GM18526 (cell line): ENCODE measurements around the gene SDC4.

Experiments used
- POLR2A ChIP-seq: IDR thresholded peaks from 3 replicates; pipeline ENCODE4 v1.6.1; 2011; ENCODE audit not compliant: insufficient read length; ENCODE audit errors: extremely low read depth

SDC4 gene

DNA sequence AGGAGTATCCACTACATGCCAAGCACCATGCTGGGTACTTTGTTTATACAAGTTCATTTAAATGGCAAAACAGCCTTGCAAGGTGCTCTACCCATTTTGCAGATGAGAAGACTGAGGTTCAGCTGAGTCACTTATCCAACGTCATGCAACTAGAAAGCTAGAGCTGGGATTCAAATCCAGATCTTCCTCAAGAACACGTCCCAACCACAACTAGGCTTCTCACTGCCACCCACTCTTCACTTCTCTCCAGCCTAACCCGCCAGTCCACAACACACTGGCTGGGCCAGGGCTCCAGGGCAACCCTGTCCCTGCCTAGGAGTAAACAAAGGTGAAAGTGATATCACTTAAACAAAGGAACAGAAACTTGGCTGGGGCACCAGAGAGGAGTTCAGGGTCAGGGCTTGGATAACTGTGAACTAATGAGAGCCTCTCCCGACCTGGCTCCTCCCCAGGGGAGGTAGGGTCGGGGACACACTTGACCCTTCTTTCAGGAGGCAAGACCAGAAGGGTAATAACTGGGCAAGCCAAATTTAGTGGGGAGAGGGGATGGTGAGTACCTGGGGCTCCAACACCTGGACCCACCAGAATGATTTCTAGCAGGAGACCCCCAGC is 7.9 kb downstream of the SDC4 start:
- no peak for TF ChIP-seq POLR2A

- no peak for TF ChIP-seq POLR2A
Observed at GRCh38 chr20:45339799-45340198, 8.4 kb downstream of the SDC4 start.

GRCh38 chr20:45339084-45339483 is 9.1 kb downstream of the SDC4 start:
- no peak for TF ChIP-seq POLR2A

DNA sequence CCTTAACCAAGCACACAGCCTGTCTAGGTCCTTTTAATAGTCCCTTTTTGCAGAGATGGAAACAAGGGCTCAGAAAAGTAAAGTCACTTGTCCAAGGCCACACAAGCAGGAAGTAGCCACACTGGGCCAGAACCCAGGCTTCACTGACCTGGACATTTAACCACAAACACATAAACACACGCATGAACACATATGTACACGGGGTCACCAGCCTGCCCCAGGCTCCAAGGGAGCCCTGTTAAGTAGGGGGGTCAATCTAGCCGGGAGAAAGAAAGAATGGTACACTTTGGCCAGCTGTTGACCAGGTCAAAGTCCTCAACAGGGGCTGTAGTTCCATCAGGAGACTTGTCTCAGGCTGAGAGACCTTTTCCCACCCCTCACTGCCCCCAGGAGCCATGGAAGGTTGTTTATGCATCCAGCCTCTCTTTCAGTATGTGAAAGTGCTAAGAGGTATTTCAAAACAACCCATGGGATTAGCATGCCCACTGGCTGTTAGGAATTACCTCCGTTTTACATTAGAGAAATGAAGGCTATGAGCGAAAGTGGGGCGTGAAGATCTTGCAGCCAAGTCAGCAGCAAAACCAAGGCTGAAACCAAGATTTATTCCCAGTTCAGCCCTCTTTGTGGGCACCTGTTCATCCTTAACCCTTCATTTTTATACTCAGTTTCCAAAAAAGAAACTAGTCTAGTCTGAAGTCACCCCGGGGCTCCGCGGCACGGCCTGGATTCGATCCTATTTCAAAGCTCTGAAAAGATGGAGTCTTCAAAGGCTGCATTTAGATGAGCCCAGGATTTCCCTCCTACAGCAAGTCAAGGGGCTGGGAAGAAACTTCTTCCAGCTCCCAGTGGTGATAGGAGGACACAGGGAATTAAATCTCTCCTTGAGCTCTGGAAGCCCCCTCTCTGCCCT is 9.8 kb downstream of the SDC4 start:
- TF ChIP-seq POLR2A = no peak

DNA sequence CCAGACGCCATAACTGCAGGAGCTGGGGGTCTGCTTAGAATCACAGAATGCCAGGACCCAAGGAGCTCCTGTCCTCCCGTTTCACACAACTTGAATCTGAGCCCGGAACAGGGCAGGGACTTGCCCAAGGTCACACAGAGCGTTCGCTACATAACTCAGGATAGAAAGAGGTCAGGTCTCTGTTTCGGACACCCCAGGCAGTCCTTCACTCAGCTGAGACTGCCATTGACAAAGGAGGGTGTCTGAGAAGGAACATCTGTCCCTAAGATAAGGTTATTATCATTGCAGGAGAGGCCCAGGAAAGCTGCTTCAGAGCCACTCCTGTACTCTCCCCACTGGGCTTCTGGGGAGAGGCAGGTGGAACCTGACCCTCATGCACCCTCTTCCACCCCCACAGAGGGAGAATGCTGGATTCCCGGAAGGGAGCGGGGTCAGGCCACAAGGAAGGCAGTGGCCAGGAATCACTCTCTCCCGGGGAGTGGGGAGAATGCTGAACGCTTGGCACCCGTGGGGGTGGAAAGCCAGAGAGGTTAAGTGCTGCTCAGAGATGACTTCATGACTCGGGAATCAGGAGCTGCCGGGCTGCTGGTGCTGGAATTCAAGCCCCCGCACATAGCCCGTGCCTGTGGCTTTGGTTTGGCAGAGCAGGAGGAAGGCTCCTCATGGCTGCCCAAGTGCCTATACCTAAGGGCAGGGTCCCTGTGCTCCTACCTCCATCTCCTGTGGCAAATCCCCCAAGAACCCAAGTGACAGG is 10.7 kb downstream of the SDC4 start:
- no peak for TF ChIP-seq POLR2A

GRCh38 chr20:45336530-45337366 is 11.5 kb downstream of the SDC4 start:
- TF ChIP-seq POLR2A = no peak

DNA sequence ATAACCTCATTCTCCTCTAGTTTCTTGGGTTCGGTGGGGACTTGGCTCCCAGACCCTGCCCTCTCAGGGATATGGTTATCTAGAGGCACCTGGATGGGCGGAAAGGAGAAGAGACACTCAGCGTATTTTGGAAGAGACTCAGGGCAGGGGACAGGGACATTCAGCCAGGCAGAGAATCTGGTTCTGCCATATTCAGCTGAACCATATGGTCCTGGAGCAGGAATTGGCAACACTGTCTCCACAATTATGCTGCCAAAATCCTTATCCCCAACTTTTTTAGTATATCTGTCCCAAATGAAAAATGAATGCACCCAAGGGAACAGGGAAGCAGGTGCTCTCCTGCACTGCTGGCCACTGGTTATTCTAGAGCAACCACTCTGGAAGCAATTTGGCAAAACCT is 17.7 kb downstream of the SDC4 start:
- TF ChIP-seq POLR2A = no peak

GRCh38 chr20:45329497-45330319 is 18.5 kb downstream of the SDC4 start:
- TF ChIP-seq POLR2A = no peak

- TF ChIP-seq POLR2A = no peak
Observed at GRCh38 chr20:45328451-45328850, 19.8 kb downstream of the SDC4 start.

DNA sequence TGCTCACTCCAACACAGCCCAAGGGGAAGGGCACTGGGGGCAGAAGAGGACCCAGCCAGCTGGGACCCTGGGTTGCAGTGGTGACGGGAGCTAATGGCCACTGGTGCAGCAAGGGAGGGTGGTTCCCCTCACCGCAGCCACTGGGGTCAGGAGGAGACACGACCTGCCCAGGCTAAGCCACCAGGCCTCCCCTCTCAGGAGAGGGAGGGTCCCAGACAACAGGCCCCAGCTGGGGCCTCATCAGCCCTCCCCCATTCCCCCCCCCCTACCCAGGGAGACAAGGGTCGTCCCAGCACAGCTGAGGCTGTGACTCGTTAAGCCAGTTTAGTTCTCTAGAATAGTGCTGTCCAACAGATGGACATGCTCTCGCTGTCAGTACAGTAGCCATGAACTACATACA is 22.9 kb downstream of the SDC4 start:
- no peak for TF ChIP-seq POLR2A

DNA sequence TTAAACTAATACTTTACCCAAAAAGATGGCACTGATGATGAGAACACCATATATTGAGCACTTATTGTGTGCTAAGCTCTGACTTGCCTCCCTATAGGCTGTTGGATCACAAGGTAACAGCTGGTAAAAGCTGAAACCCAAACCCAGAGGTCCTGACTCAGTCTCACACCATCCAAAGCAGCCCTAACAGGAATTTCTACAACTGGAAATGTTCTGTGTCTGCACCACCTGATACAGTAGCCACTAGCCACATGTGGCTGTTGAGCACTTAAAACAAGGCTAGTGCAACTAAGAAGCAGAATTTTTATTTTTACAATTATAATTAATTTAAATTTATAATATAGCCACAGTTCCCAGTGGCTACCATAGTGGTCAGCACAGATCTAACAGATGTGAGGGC is 24.5 kb downstream of the SDC4 start:
- TF ChIP-seq POLR2A = no peak

GRCh38 chr20:45322952-45323383 is 25.3 kb downstream of the SDC4 start:
- no peak for TF ChIP-seq POLR2A

- no peak for TF ChIP-seq POLR2A
Observed at GRCh38 chr20:45320948-45321595, 27.2 kb downstream of the SDC4 start.

DNA sequence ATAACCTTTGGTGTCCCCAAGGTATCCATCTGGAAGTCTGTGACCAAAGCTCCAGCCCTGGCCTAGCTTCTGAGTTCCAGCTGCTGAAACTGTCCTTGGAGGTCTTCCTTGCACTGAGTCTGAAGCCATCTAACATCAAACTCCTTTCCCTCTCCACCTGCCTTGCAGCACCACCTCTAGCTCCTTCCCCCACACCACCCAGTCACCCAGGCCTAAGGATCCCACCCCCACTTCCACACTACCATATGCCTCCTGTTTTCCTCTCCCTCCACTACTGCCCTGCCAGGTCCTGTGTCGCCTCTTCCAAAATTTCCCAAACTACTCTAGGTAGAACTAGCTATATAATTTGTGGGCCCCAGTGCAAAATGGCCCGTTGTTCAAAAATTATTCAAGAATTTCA is 29.3 kb downstream of the SDC4 start:
- no peak for TF ChIP-seq POLR2A

GRCh38 chr20:45318386-45318939 is 29.8 kb downstream of the SDC4 start:
- no peak for TF ChIP-seq POLR2A
